HepG2 (cell line): ENCODE measurements around the gene MAMSTR. TPM values are rescaled to one million over a fixed set of nuclear protein-coding genes. Genes with fewer than 3 reads are reported as not detected.
A peak's percentile ranks its signal among the peaks of the same experiment; 100 is the strongest.

ENCODE experiments used
- ATAC-seq: fragments of 200-7000 bp; cut with Tn5 transposase; 3 replicates; pipeline ENCODE4 v1.9.1; 2020; ENCODE audit warnings: mild to moderate bottlenecking, moderate library complexity
- BruUV-seq: library from RNA; stranded (reverse); fragments of 400-500 nt; replicated peaks from 2 replicates; lab custom pipeline; 2021; lab: Mats Ljungman, UMichigan
- CTCF ChIA-PET: fragments of 300-600 bp; formaldehyde crosslinking; extraction: SDS; loops from one replicate; lab custom pipeline; 2021; ENCODE audit warnings: low total read pairs, inconsistent platforms, low intra/inter-chr PET ratio; lab: Yijun Ruan, JAX
- POLR2A ChIA-PET: fragments of 350-600 bp; sonication (Branson Sonifier 250); formaldehyde crosslinking; loops from one replicate; lab custom pipeline; 2020; ENCODE audit warnings: antibody characterized with exemption, inconsistent platforms; lab: Yijun Ruan, JAX
- DNase-seq: peaks from one replicate; pipeline ENCODE4 v3.0.0-alpha.2; 2015; ENCODE audit warnings: low spot score
- FAIRE-seq: peaks from 3 replicates; lab custom pipeline; 2011; peaks lifted over from hg19 to GRCh38; lab: Jason Lieb, UNC
- H2AFZ ChIP-seq: one replicate; pipeline ENCODE4 v1.6.1; 2011; ENCODE audit warnings: low read length, inconsistent platforms
- H3K27ac ChIP-seq: fragments of 300-600 bp; 3 replicates; pipeline ENCODE4 v1.8.0; 2011; ENCODE audit warnings: mixed run types, mild to moderate bottlenecking, mixed read lengths, low read length, inconsistent platforms; ENCODE audit not compliant: insufficient read depth; ENCODE audit errors: extremely low read length
- H3K27me3 ChIP-seq, 2 experiments: fragments of 200-600 bp in 1 of 2; 2 replicates in 1 of 2; 3 replicates in 1 of 2; pipeline versions ENCODE4 v1.6.0 to v1.8.0; 2011; ENCODE audit warnings: low read length in 2 of 2, mild to moderate bottlenecking in 2 of 2, moderate library complexity in 2 of 2, inconsistent platforms in 1 of 2; ENCODE audit not compliant: insufficient read depth in 2 of 2, control insufficient read depth in 1 of 2
- H3K36me3 ChIP-seq, 2 experiments: fragments of 200-600 bp in 1 of 2; replicated peaks in 1 of 2; 2 replicates in 1 of 2; 3 replicates in 1 of 2; pipeline versions ENCODE4 v1.5.1 to v1.8.0; 2011; ENCODE audit warnings: low read length in 2 of 2, inconsistent platforms in 1 of 2; ENCODE audit not compliant: insufficient read depth in 2 of 2, control insufficient read depth in 1 of 2
- H3K4me1 ChIP-seq: 2 replicates; pipeline ENCODE4 v1.5.1; 2012; ENCODE audit warnings: low read length, inconsistent platforms; ENCODE audit not compliant: insufficient read depth
- H3K4me2 ChIP-seq: 2 replicates; pipeline ENCODE4 v1.6.0; 2011; ENCODE audit warnings: low read depth, low read length, inconsistent platforms
- H3K4me3 ChIP-seq, 3 experiments: fragments of 200-600 bp in 1 of 3; sonication (generic), shearing (Covaris generic) in 1 of 3; replicated peaks in 1 of 3; 2 replicates each; pipeline ENCODE4 v1.5.1; 2011 to 2016; ENCODE audit warnings: low read length in 3 of 3, inconsistent platforms in 2 of 3, low read depth in 2 of 3, mild to moderate bottlenecking in 2 of 3, control low read depth in 1 of 3, mixed read lengths in 1 of 3; ENCODE audit not compliant: insufficient read depth in 1 of 3
- H3K79me2 ChIP-seq: one replicate; pipeline ENCODE4 v1.6.1; 2011; ENCODE audit warnings: low read length, inconsistent platforms; ENCODE audit not compliant: insufficient read depth
- H3K9ac ChIP-seq: 2 replicates; pipeline ENCODE4 v1.6.0; 2011; ENCODE audit warnings: mild to moderate bottlenecking, low read depth, low read length, inconsistent platforms; ENCODE audit not compliant: insufficient read depth
- H3K9me3 ChIP-seq: 2 replicates; pipeline ENCODE4 v1.5.1; 2012; ENCODE audit warnings: mild to moderate bottlenecking, low read length
- H4K20me1 ChIP-seq: 2 replicates; pipeline ENCODE4 v1.6.0; 2011; ENCODE audit warnings: inconsistent platforms, mild to moderate bottlenecking, low read length, moderate library complexity; ENCODE audit not compliant: insufficient read depth
- FOXK1 ChIP-seq: sonication (generic); formaldehyde crosslinking; IDR thresholded peaks from 2 replicates; pipeline ENCODE4 v1.4.0; 2020; ENCODE audit warnings: low read depth, missing genetic modification reagents, borderline replicate concordance
- KLF6 ChIP-seq: IDR thresholded peaks from 2 replicates; pipeline ENCODE4 v1.8.0; 2016; ENCODE audit warnings: missing biosample characterization, missing genetic modification reagents
- NCOA2 ChIP-seq: sonication (generic); formaldehyde crosslinking; IDR thresholded peaks from 2 replicates; pipeline ENCODE4 v1.8.0; 2022; ENCODE audit warnings: inconsistent platforms
- RAD21 ChIP-seq: fragments of 450-650 bp; formaldehyde crosslinking; IDR thresholded peaks from 2 replicates; pipeline ENCODE4 v1.5.0; 2020; ENCODE audit warnings: mild to moderate bottlenecking
- SOX6 ChIP-seq, 2 experiments: fragments of 450-650 bp in 1 of 2; sonication (generic) in 1 of 2; formaldehyde crosslinking in 1 of 2; IDR thresholded peaks; 2 replicates each; pipeline versions ENCODE4 v1.4.0 to v1.6.1; 2017 to 2020; ENCODE audit warnings: antibody characterized with exemption in 1 of 2, mild to moderate bottlenecking in 1 of 2, missing genetic modification reagents in 1 of 2
- TAF1 ChIP-seq: sonication (generic); formaldehyde crosslinking; IDR thresholded peaks from 2 replicates; pipeline ENCODE4 v1.4.0; 2020; ENCODE audit warnings: missing genetic modification reagents
- TBX2 ChIP-seq: sonication (generic); formaldehyde crosslinking; IDR thresholded peaks from 2 replicates; pipeline ENCODE4 v1.5.0; 2020; ENCODE audit warnings: missing genetic modification reagents, mild to moderate bottlenecking, borderline replicate concordance
- THAP11 ChIP-seq: IDR thresholded peaks from 2 replicates; pipeline ENCODE4 v1.6.1; 2016; ENCODE audit warnings: missing biosample characterization, missing genetic modification reagents
- ZFY ChIP-seq: sonication (generic); formaldehyde crosslinking; IDR thresholded peaks from 2 replicates; pipeline ENCODE4 v1.4.0; 2020; ENCODE audit warnings: missing genetic modification reagents
- ZNF136 ChIP-seq: sonication (generic); formaldehyde crosslinking; IDR thresholded peaks from 2 replicates; pipeline ENCODE4 v1.8.1; 2022; ENCODE audit warnings: low read depth, mild to moderate bottlenecking, moderate library complexity, missing genetic modification reagents
- ZNF24 ChIP-seq: fragments of 450-650 bp; IDR thresholded peaks from 2 replicates; pipeline ENCODE4 v1.6.1; 2017; ENCODE audit warnings: antibody characterized with exemption, mild to moderate bottlenecking
- ZNF335 ChIP-seq: sonication (generic); formaldehyde crosslinking; IDR thresholded peaks from 2 replicates; pipeline ENCODE4 v1.4.0; 2020; ENCODE audit warnings: missing genetic modification reagents
- ZNF773 ChIP-seq: sonication (generic); formaldehyde crosslinking; IDR thresholded peaks from 2 replicates; pipeline ENCODE4 v1.4.0; 2020; ENCODE audit warnings: missing genetic modification reagents, borderline replicate concordance
- ZNF788 ChIP-seq: sonication (generic); formaldehyde crosslinking; IDR thresholded peaks from 2 replicates; pipeline ENCODE4 v1.5.0; 2020; ENCODE audit warnings: mild to moderate bottlenecking, missing genetic modification reagents, borderline replicate concordance
- ZNF883 ChIP-seq: sonication (generic); formaldehyde crosslinking; IDR thresholded peaks from 2 replicates; pipeline ENCODE4 v1.5.1; 2020; ENCODE audit warnings: mild to moderate bottlenecking, missing genetic modification reagents; ENCODE audit errors: not compliant biosample characterization
- WGBS: methylation state at CpG from one replicate; pipeline ENCODE4 v1.1.6; 2017; ENCODE audit warnings: low lambda C conversion rate; 5-methylcytosine and 5-hydroxymethylcytosine counted together
- in situ Hi-C: cut with HindIII; loops from 2 replicates; pipeline ENCODE4 v1.10.0; 2017; ENCODE audit warnings: low pct_unique_long_range_greater_than_20kb; ENCODE audit not compliant: extremely low pct_ligation_motif_present
- intact Hi-C: fragments of 100-400 bp; cut with micrococcal nuclease; formaldehyde crosslinking; loops from one replicate; pipeline ENCODE4 v1.10.0; 2022; ENCODE audit not compliant: unreplicated experiment
- polyA plus RNA-seq, 8 experiments: library from polyadenylated mRNA; depleted of rRNA in 3 of 8; stranded (reverse) in 7 of 8; unstranded in 1 of 8; fragments of >200 nt; fragmentation: Illumina TruSeq in 4 of 8; extraction: Trizol in 4 of 8; gene quantifications; 2 replicates each; pipeline versions ENCODE4 v1.2.1 to v1.2.3, GENCODE V29; 2011 to 2016; ENCODE audit warnings: low read depth in 4 of 8, missing spikeins in 1 of 8, mixed read lengths in 1 of 8; ENCODE audit not compliant: insufficient read depth in 1 of 8
- total RNA-seq, 5 experiments: library from RNA; depleted of rRNA; stranded (reverse); fragments of >200 nt; fragmentation: Illumina TruSeq; extraction: Trizol; gene quantifications; 2 replicates each; pipeline ENCODE4 v1.2.3, GENCODE V29; 2016; ENCODE audit warnings: low read depth in 1 of 5
- TF ChIP-seq, protein P1 (sequence below): sonication (generic); formaldehyde crosslinking; IDR thresholded peaks from 2 replicates; pipeline ENCODE4 v1.4.0; 2020; ENCODE audit warnings: missing genetic modification reagents, borderline replicate concordance
- TF ChIP-seq, protein P2 (sequence below), 2 experiments: fragments of 450-650 bp in 1 of 2; sonication (generic) in 1 of 2; formaldehyde crosslinking; IDR thresholded peaks; 2 replicates each; pipeline versions ENCODE4 v1.5.0 to v1.8.0; 2020 to 2022; ENCODE audit warnings: mild to moderate bottlenecking in 1 of 2, missing genetic modification reagents in 1 of 2

Gene MAMSTR
- total and polyA plus RNA-seq, 2 of the 13 experiments (the other 11 are each of a cell fraction or from before 2014, with no cell fraction given): 2.2 to 2.4 TPM

GRCh38 chr19:48755787-48756186, 36.3 kb upstream of the MAMSTR start:
- no peaks in the 10 kb centered on the region for H3K79me2 ChIP-seq
- peak overlapping the region; percentile 13; the same call in 1 of the 2 replicates for H3K9ac ChIP-seq
- ChIA-PET CTCF (no interaction called here), POLR2A (interaction anchor here (0.6 kb wide), 1 partner anchor 39 kb away, joined by 3 read pairs; no protein-coding TSS in a partner anchor)
- no peak overlapping the region for H3K4me3 ChIP-seq
- no peaks in the 10 kb centered on the region for H3K36me3 ChIP-seq
- ATAC-seq (no peak), DNase-seq (no peak), FAIRE-seq (no peak)
- H3K27ac ChIP-seq: no peak overlapping the region
- WGBS: 86% methylated on average over 4 of the region's 5 CpGs
- no peaks in the 10 kb centered on the region for H3K27me3 ChIP-seq
- BruUV-seq: no TSS peak
- peaks cover 53% of the 10 kb centered on the region for H3K4me1 ChIP-seq
- in situ Hi-C loops (no loop called here), intact Hi-C loops (loop anchor here (2.0 kb wide), 1 partner anchor 17 kb away; no protein-coding TSS in a partner anchor)
- H2AFZ ChIP-seq: no peak overlapping the region
- H3K4me2 ChIP-seq: no peak overlapping the region
- TF ChIP-seq TAF1 (no peak), ZNF788 (CRISPR knock-in tag) (no peak), ZNF136 (CRISPR knock-in tag) (no peak)
- no peaks in the 10 kb centered on the region for H3K9me3 ChIP-seq
- H4K20me1 ChIP-seq: no peaks in the 10 kb centered on the region

DNA sequence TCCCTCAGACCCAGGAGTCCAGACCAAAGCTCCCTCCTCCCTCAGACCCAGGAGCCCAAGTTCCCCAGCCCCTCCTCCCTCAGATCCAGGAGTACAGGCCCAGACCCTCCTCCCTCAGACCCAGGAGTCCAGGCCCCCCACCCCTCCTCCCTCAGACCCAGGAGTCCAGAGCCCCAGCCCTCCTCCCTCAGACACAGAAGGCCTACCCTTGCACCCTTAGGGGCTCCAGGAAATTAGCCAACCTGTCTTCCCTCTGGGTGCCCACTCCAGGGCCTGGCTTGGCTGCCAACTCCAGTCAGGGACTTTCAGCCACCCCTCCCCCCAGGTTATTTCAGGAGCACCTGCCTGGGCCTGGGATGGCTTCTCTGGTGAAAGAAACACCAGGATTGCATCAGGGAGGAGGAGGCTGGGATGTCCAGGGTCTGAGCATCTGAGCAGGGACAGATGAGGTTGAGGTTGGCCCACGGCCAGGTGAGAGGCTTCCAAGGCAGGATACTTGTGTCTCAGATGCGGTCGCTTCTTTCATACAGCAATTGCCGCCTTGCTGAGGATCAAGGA, 35.6 kb upstream of the MAMSTR start, which contains the start of gene FGF21:
TSS of gene FGF21 (plus strand) at position 441 of the 558 bp plus-strand sequence. CDS start 713 bp downstream, outside the sequence.
- no peak within 1 kb of the TSS for H2AFZ ChIP-seq
- H3K36me3 ChIP-seq: no peaks in the 10 kb centered on the region
- in situ Hi-C loops (no loop called here), intact Hi-C loops (loop anchor here (2.0 kb wide), 1 partner anchor 18 kb away; no protein-coding TSS in a partner anchor)
- ATAC-seq (no peak), DNase-seq (no peak), FAIRE-seq (no peak)
- no TSS peak for BruUV-seq
- H3K27ac ChIP-seq: no peak within 1 kb of the TSS
- CTCF ChIA-PET: no interaction called here
- H3K9me3 ChIP-seq: no peaks in the 10 kb centered on the region
- H3K4me3 ChIP-seq: no peak within 1 kb of the TSS
- peak within 1 kb of the TSS; percentile 20; the same call in 1 of the 2 replicates for H3K4me2 ChIP-seq
- no peaks in the 10 kb centered on the region for H3K27me3 ChIP-seq
- H3K9ac ChIP-seq: peak within 1 kb of the TSS; percentile 13; the same call in 1 of the 2 replicates
- H4K20me1 ChIP-seq: no peaks in the 10 kb centered on the region
- WGBS: 17% methylated on average over 1 of the region's 4 CpGs
- H3K79me2 ChIP-seq: no peaks in the 10 kb centered on the region
- H3K4me1 ChIP-seq: peaks cover 47% of the 10 kb centered on the region
- POLR2A ChIA-PET: no interaction called here
- TF ChIP-seq ZNF773 (CRISPR knock-in tag) (no peak), RAD21 (CRISPR knock-in tag) (no peak), ZNF335 (CRISPR knock-in tag) (no peak), ZFY (CRISPR knock-in tag) (peak; percentile 39; the same call in 1 of the 2 replicates), ZNF883 (CRISPR knock-in tag) (no peak), ZNF24 (no peak), SOX6 (IDR thresholded peaks at IDR 0.05) (no peak), SOX6 (CRISPR knock-in tag; IDR thresholded peaks at IDR 0.05) (peak; percentile 44; the same call in 1 of the 2 replicates), KLF6 (CRISPR knock-in tag) (0 out of 2 replicates have a peak, but pooled peaks have one; percentile 58), NCOA2 (CRISPR knock-in tag) (peak; percentile 41; the same call in 1 of the 2 replicates), TBX2 (CRISPR knock-in tag) (no peak), FOXK1 (CRISPR knock-in tag) (peak; percentile 35; the same call in 1 of the 2 replicates), THAP11 (peak; percentile 87)
- TF ChIP-seq, protein P1, sequence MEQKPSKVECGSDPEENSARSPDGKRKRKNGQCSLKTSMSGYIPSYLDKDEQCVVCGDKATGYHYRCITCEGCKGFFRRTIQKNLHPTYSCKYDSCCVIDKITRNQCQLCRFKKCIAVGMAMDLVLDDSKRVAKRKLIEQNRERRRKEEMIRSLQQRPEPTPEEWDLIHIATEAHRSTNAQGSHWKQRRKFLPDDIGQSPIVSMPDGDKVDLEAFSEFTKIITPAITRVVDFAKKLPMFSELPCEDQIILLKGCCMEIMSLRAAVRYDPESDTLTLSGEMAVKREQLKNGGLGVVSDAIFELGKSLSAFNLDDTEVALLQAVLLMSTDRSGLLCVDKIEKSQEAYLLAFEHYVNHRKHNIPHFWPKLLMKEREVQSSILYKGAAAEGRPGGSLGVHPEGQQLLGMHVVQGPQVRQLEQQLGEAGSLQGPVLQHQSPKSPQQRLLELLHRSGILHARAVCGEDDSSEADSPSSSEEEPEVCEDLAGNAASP (CRISPR knock-in tag): peak; percentile 35; the same call in 1 of the 2 replicates
- TF ChIP-seq, protein P2, sequence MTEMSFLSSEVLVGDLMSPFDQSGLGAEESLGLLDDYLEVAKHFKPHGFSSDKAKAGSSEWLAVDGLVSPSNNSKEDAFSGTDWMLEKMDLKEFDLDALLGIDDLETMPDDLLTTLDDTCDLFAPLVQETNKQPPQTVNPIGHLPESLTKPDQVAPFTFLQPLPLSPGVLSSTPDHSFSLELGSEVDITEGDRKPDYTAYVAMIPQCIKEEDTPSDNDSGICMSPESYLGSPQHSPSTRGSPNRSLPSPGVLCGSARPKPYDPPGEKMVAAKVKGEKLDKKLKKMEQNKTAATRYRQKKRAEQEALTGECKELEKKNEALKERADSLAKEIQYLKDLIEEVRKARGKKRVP (CRISPR knock-in tag; IDR thresholded peaks at IDR 0.05): peak in 1 of 2 experiments; percentile 100; a peak in 2 of 4 replicates
